HG03342 (cell line): ENCODE measurements around the gene AMOTL2.

Source experiments
- ATAC-seq: cut with Tn5 transposase; IDR thresholded peaks from one replicate; pipeline ENCODE4 v1.9.1; 2021; ENCODE audit warnings: mild to moderate bottlenecking, moderate library complexity; ENCODE audit not compliant: unreplicated experiment

Gene AMOTL2

DNA sequence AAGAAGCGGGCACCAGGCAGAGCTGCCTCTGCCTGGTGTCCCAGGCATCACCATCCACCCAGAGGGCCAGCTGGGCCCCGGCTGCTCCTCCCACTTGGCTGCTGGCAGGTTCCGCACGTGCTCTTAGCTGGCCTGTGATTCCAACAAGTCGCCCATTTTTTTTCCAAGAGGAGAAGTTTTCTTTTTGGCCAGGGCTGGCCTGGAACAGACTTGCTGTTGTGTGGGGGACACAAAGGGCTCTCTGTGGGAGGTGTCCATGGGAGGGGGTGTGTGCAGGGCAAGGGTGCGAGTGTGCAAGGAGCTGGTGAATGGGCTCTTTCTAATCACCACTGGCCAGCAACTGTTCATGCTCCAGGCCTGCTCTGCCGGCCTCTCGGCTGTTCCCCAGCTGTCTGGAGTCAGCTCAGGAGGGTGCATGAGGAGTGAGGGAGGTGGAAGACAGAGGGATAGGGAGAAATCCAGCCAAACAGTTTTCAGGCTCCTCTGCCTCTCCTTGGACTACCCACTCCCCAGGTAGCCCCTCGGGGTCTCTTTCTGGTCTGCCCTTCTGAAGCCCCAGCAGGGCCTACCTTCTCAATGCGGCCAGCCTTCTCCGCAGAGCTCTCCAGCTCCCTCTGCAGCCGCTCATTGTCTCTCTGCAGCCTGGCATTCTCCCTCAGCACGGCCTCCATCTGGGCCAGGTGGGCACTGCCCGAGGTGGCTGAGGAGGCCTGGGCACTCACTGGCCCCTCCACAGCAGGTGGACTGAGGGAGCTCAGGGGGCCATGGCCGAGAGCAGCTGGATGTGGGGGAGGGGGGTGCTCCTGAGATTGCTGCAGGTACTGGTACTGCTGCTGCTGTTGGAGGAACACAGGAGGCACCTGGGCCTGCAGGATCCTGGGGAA is 7.1 kb downstream of the AMOTL2 start:
- ATAC-seq = no peak

GRCh38 chr3:134366221-134366927 is 7.9 kb downstream of the AMOTL2 start:
- ATAC-seq = no peak

DNA sequence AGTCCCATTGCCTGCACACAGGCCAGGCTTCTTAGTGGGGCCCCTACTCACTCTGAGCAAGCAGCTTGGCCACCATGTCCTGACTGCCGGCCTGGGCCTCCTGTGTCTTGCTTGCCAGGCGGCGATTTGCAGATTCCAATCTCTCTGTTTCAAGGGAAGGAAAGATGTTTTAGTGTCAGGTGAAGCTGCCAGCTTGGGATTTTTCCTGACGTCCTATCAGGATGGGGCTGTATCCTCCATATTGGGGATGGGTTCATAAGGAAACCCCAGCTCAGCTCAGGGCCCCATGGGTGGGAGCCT is 8.5 kb downstream of the AMOTL2 start:
- ATAC-seq = no peak

GRCh38 chr3:134364936-134365765 is 9.1 kb downstream of the AMOTL2 start:
- ATAC-seq = no peak

- no peak for ATAC-seq
Measured at GRCh38 chr3:134364061-134364935, 9.9 kb downstream of the AMOTL2 start.

- ATAC-seq = no peak
Measured at GRCh38 chr3:134363381-134363755, 10.9 kb downstream of the AMOTL2 start.

DNA sequence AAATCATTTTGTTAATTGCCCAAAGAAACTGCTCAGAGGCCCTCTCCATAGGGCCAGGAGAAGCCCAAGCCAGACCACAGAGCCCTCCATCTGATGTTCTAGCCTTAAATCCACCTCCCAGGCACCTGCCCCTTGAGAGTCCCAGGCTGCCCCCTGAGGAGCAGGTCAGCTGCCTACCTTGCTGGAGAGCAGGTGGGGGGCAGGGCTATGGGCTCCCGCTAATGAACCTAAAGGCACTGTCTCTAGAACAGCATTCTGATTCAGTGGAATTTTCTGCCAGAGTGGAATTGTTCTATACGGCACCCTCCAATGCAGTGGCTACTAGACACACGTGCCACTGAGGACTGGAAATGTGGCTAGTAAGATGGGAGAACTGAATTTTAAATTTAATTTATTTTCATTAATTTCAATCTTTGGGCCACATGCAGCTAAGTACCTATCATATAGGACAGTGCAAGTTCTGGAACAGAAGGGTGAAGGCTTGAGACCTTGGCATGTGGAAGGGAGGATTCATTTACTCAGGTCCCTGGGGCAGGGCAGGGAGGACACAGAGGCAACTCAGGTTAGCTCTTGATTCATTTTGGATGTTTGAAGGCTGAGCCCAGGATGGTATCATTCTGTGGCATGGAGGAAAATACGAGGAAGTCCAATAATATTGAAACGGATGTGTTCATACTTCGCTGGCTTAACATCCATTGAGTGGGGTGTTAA is 11.4 kb downstream of the AMOTL2 start:
- ATAC-seq = no peak

DNA sequence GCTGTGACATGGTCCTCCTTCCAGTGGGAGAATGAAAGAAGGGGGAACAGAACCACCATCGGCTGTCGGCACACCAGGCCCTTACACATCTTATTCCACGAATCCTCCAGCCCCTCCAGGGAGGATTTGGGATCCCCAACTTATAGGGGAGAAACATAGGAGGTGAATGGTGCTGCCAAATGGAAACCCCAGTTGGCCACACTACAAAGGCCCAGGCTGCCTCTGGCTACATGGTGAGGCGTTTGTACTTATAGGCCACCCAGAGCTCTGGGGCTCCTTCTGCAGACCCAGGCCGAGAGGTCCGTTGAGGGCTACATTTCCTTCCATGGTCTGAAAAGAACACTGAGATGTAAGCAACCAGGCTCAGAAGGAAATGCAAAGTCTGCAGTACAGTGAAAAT is 12.0 kb downstream of the AMOTL2 start:
- ATAC-seq = no peak

DNA sequence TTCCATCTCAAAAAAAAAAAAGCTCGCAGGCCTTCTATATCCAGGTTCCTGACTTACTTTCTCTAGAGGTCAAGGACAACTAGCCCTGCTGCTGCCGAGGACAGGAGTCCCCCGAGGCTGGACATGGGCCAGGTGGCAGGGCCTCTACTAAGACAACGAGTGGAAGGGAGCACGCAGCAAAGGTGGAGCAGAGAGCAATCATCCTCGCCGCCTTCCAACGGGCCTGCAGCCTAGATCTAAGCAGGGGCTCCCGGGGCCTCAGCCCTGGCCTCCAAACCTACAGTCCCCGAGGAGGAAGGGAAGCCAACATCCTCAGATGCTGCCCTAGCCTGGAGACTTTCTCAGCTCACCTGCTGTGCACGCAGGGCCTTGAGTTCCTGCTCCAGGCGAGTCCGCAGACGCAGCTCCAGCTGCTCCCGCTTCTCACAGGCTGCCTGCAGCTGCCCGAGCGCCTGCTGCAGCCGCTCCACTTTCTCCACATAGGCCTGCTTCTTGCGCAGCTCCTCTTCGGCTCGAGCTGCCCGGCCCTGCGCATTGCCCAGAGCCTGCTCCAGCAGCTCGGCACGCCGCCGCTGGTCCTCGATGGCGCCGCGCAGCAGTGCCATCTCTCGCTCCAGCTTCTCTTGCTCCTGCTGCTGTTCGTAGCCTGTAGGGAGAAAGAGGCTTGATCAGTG is 12.9 kb downstream of the AMOTL2 start:
- no peak for ATAC-seq

- no peak for ATAC-seq
Measured at GRCh38 chr3:134360046-134360445, 14.2 kb downstream of the AMOTL2 start.

- ATAC-seq = no peak
Measured at GRCh38 chr3:134359121-134360010, 14.9 kb downstream of the AMOTL2 start.

DNA sequence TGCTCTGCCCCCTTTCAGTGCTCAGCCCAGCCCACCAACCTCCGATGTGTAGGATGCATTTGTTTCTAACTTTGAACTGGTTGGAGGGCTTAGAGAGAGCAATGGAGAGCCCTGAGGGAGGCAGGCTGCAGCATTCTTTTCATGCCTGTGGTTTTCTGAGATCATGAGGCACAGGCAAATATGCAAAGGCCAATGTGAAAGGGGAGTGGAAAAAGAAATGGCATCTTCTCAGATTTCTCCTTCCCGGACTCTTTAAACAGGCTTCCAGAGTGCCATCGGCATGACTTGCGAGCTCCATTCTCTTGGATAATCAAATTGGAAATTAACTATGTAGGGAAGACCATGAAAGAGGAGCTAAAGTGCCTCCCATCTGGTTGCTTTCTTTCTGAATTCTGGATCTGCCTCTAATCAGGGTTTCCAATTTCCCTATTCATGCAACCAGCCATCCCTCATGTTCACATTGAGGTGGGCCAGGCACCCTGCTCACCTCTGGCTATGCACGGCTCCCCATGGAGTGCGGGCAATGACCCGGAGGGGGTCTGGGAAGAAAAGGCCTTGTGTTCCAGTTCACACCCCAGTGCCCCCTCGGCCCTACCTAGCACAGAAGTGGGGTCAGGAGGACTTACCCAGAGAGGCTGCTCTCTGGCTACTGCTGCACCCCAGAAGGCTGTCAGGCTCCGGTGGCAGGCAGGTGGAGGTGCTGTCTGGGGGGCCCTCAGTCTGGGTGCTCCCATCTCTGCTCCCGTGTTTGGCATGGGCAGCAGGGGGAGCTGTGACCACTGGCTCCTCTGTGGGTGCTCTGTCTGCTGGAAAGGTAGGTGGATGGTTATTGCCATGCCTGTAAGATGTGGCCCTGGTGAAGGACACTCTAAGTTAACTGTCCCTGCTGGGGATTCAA is 16.1 kb downstream of the AMOTL2 start:
- ATAC-seq = no peak

- no peak for ATAC-seq
Measured at GRCh38 chr3:134357261-134357913, 16.9 kb downstream of the AMOTL2 start.

- no peak for ATAC-seq
Measured at GRCh38 chr3:134356411-134357040, 17.7 kb downstream of the AMOTL2 start.

DNA sequence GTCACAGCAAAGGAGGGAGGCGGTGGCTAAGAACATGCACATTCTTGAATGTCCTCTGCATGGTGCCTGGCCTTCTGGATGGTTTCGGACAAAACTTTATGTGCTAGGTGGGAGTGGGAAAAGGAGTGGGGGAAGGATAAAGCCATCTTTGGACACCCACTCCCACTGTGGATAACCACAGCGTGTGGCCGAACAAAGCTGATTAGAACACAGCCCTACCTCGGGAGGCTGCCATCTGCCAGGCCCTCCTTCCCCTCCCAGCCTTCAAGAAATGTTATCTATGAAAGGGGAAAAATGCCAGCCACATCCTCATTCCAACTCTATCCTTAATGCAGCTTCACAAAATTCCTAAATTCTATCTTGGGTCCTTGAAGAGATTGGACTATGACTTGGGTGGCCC is 18.8 kb downstream of the AMOTL2 start:
- ATAC-seq = no peak

GRCh38 chr3:134354612-134355251 is 19.5 kb downstream of the AMOTL2 start:
- no peak for ATAC-seq
